AG09319 (cell line): Measurements from ENCODE around the gene PLEKHG4B.

Experiments used
- DNase-seq: peaks from one replicate; pipeline ENCODE4 v3.0.0-alpha.2; 2010; ENCODE audit warnings: low read depth; ENCODE audit errors: extremely low read depth
- TF ChIP-seq, protein P1 (sequence below): IDR thresholded peaks from 2 replicates; pipeline ENCODE4 v1.5.1; 2011; ENCODE audit warnings: low read depth, mild to moderate bottlenecking, inconsistent platforms, low read length, moderate library complexity

Gene PLEKHG4B

DNA sequence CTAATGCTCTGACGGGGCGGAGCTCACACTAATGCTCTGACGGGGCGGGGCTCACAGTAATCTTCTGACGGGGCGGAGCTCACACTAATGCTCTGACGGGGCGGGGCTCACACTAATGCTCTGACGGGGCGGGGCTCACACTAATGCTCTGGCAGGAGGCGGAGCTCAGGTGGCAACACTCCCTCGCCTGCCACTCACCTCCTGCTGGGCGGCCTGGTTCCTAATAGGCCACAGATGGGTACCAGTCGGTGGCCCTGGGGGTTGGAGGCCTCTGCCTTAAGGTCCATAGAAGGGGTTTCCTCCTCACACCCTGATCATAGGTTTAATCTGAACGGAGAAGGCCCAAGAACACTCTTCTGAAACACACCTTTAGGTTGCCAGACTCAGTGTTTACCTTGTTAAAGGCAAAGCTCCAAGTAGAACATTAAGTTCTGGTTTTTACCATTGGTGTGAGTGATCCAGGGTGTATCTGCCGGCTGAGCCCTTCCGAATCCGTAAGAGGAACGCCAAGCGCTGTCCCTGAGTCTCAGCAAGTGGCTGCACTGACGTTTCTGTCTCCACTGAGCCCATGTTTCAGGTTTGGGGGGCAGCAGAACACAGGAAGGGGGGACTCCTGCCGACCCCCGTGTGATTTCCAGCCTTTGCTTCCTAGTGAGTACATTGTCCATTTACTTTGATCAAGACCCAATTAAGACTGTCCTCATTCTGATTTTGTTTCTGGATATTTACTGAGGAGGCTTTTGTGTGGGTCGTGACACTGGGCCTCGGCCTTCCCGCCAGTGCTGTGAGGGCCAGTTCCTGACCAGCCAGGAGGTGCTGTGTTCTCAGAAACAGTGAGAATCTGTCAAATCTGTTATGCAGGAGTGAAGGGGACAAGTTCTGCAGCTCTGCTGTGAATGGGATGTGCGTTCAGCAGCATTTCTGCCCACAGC is 74.7 kb downstream of the PLEKHG4B start:
- TF ChIP-seq, protein P1, sequence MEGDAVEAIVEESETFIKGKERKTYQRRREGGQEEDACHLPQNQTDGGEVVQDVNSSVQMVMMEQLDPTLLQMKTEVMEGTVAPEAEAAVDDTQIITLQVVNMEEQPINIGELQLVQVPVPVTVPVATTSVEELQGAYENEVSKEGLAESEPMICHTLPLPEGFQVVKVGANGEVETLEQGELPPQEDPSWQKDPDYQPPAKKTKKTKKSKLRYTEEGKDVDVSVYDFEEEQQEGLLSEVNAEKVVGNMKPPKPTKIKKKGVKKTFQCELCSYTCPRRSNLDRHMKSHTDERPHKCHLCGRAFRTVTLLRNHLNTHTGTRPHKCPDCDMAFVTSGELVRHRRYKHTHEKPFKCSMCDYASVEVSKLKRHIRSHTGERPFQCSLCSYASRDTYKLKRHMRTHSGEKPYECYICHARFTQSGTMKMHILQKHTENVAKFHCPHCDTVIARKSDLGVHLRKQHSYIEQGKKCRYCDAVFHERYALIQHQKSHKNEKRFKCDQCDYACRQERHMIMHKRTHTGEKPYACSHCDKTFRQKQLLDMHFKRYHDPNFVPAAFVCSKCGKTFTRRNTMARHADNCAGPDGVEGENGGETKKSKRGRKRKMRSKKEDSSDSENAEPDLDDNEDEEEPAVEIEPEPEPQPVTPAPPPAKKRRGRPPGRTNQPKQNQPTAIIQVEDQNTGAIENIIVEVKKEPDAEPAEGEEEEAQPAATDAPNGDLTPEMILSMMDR = no peak

GRCh38 chr5:167511-167910 is 75.5 kb downstream of the PLEKHG4B start:
- no peak for DNase-seq
- TF ChIP-seq, protein P1 = no peak

More for the DNA sequence above, 74.7 kb downstream of the PLEKHG4B start:
- DNase-seq = no peak

DNA sequence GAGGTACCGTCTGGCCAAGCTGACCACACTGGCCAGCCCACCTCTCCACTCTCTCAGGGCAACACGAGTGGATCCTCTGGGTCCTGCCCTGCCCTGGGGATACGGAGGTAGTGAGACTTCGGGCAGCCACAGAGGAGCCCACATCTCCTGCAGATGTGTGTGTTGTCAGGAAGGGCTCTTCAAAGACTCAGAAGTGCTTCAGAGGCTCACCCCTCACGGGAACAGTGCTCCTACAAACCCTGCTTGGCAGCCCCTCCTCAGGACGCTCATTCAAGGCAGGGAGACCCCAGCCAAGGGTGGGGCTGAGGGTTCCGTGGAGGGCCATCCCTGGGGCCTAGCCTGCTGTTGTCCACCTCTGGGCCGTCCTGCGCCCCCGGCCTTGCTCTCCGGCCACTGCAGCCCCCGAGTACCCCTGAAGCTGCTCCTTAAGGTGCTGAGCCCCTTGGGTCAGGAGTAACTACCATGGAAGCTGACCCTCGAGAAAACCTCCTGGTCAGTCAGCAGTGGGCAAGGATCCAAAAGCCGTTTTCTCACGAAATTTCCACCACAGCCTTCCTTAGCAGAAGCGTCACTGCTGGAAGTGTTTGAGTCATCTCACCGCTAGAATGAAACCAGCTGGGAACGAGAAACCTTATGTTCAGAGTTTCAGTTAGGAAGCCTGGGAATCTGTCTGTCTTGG is 76.2 kb downstream of the PLEKHG4B start:
- peak; percentile 91 for DNase-seq
- TF ChIP-seq, protein P1 = no peak

DNA sequence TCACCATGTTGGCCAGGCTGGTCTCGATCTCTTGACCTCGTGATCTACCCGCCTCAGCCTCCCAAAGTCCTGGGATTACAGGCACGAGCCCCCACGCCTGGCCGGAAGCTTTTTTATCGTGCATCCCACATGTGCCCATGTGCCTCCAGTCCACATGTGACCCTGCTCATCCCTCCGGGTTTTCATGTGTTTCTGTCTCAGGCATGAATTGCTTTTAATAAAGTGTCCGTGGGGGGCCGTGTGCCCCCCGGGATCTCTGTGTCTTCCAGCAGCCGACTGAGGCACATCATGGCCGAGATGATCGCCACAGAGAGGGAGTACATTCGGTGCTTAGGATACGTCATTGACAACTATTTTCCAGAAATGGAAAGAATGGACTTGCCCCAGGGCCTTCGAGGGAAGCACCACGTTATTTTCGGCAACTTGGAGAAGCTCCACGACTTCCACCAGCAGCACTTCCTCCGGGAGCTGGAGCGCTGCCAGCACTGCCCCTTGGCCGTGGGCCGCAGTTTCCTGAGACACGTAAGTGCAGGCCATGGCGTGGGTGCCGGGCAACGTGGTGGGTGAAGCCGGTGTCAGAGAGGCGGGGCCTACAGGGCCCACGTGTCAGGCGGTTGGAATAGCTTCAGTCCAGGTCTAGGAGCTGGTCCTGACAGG is 77.2 kb downstream of the PLEKHG4B start:
- TF ChIP-seq, protein P1 = no peak
- no peak for DNase-seq

DNA sequence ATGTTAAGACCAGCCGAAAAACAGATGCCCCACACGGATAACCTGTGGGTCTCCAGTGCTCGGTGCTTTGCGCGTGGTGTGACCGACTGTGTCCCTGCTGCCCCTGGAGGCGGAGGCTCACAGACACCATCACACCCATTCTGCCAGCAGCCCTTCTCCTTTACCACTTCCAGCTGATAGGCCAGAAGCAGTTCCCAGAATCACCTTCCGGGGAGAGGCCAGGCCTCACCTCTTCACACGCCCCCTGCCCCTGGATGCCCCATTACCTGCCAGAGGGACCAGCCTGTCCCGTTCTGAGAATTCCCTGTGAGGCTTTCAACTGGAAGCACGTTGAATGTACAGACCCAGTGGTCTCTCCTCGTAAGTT is 77.7 kb downstream of the PLEKHG4B start:
- no peak for DNase-seq

GRCh38 chr5:170971-171800 is 79.2 kb downstream of the PLEKHG4B start:
- DNase-seq = no peak
- TF ChIP-seq, protein P1 = no peak

More for the DNA sequence above, 77.7 kb downstream of the PLEKHG4B start:
- TF ChIP-seq, protein P1 = no peak
